SU-DHL-6 (cell line): ENCODE measurements around the gene OLIG3.

Source experiments
- H2AFZ ChIP-seq: fragments of 200-600 bp; sonication (generic); 2 replicates; pipeline ENCODE4 v1.6.1; 2014; ENCODE audit warnings: low read depth, mild to moderate bottlenecking, moderate library complexity, mixed read lengths, antibody characterized with exemption, low read length; ENCODE audit not compliant: severe bottlenecking
- H3F3A ChIP-seq: fragments of 200-600 bp; shearing (Covaris generic); 2 replicates; pipeline ENCODE4 v1.6.0; 2016; ENCODE audit warnings: antibody characterized with exemption, mild to moderate bottlenecking; ENCODE audit not compliant: insufficient read depth
- H3K27ac ChIP-seq: fragments of 200-600 bp; sonication (generic); 2 replicates; pipeline ENCODE4 v1.5.1; 2016; ENCODE audit warnings: low read depth, mild to moderate bottlenecking, low read length, moderate library complexity, mixed read lengths
- H3K27me3 ChIP-seq: fragments of 200-600 bp; sonication (generic), shearing (Covaris generic); 2 replicates; pipeline ENCODE4 v1.6.0; 2014; ENCODE audit warnings: mild to moderate bottlenecking, low read length
- H3K36me3 ChIP-seq: fragments of 200-600 bp; sonication (generic); 2 replicates; pipeline ENCODE4 v1.6.1; 2014; ENCODE audit warnings: mild to moderate bottlenecking, low read length, mixed read lengths
- H3K4me2 ChIP-seq: fragments of 300-600, 200-600 bp; shearing (Covaris generic), sonication (generic); 2 replicates; pipeline ENCODE4 v1.6.0; 2014; ENCODE audit warnings: low read length, low read depth, mild to moderate bottlenecking; ENCODE audit not compliant: poor library complexity, severe bottlenecking
- H3K4me3 ChIP-seq: fragments of 200-600 bp; sonication (generic); 2 replicates; pipeline ENCODE4 v1.5.1; 2014; ENCODE audit warnings: antibody characterized with exemption, low read length, mild to moderate bottlenecking, mixed read lengths; ENCODE audit not compliant: insufficient read depth, poor library complexity, severe bottlenecking
- H3K79me2 ChIP-seq: fragments of 200-600 bp; sonication (generic); 2 replicates; pipeline ENCODE4 v1.6.1; 2014; ENCODE audit warnings: mild to moderate bottlenecking, low read length, moderate library complexity; ENCODE audit not compliant: insufficient read depth
- H3K9ac ChIP-seq: fragments of 200-600 bp; sonication (generic); 2 replicates; pipeline ENCODE4 v1.7.0; 2014; ENCODE audit warnings: mild to moderate bottlenecking, low read length
- H3K9me2 ChIP-seq: fragments of 200-600 bp; sonication (generic); replicated peaks from 2 replicates; pipeline ENCODE4 v1.6.1; 2014; ENCODE audit warnings: low read length; ENCODE audit not compliant: insufficient read depth
- H3K9me3 ChIP-seq: fragments of 200-600 bp; sonication (generic); 2 replicates; pipeline ENCODE4 v1.6.1; 2014; ENCODE audit warnings: low read length, mixed read lengths; ENCODE audit not compliant: insufficient read depth
- H4K20me1 ChIP-seq: fragments of 200-600 bp; sonication (generic); 2 replicates; pipeline ENCODE4 v1.6.1; 2014; ENCODE audit warnings: low read depth, mild to moderate bottlenecking, antibody characterized with exemption, low read length, moderate library complexity, mixed read lengths
- EZH2phosphoT487 ChIP-seq: fragments of 200-600 bp; sonication (generic), shearing (Covaris generic); conservative IDR thresholded peaks from 2 replicates; pipeline ENCODE4 v1.6.1; 2018; ENCODE audit warnings: mild to moderate bottlenecking, antibody characterized with exemption, low read length, moderate library complexity, mixed read lengths
- TF ChIP-seq, protein P1 (sequence below): fragments of 200-600 bp; sonication (generic); IDR thresholded peaks from one replicate; pipeline ENCODE4 v1.5.1; 2017; ENCODE audit warnings: antibody characterized with exemption, mild to moderate bottlenecking, low read length, moderate library complexity; ENCODE audit not compliant: insufficient read depth, poor library complexity, severe bottlenecking

Gene OLIG3

GRCh38 chr6:137530404-137530803 lies 36.2 kb upstream of the OLIG3 start:
- Histone ChIP-seq H4K20me1 (no peaks in the 10 kb centered on the region), H3F3A (no peaks in the 10 kb centered on the region)

GRCh38 chr6:137522831-137523230 lies 28.6 kb upstream of the OLIG3 start:
- Histone ChIP-seq H3K79me2 (no peaks in the 10 kb centered on the region), H3K9ac (no peak overlapping the region), H3K27me3 (no peaks in the 10 kb centered on the region), H3K9me3 (no peaks in the 10 kb centered on the region), H3K36me3 (no peaks in the 10 kb centered on the region), H3K4me2 (no peak overlapping the region), H3K4me3 (no peak overlapping the region), H3K9me2 (no peaks in the 10 kb centered on the region), H2AFZ (no peak overlapping the region), H4K20me1 (no peaks in the 10 kb centered on the region), H3F3A (no peaks in the 10 kb centered on the region), H3K27ac (no peak overlapping the region)
- TF ChIP-seq, protein P1, sequence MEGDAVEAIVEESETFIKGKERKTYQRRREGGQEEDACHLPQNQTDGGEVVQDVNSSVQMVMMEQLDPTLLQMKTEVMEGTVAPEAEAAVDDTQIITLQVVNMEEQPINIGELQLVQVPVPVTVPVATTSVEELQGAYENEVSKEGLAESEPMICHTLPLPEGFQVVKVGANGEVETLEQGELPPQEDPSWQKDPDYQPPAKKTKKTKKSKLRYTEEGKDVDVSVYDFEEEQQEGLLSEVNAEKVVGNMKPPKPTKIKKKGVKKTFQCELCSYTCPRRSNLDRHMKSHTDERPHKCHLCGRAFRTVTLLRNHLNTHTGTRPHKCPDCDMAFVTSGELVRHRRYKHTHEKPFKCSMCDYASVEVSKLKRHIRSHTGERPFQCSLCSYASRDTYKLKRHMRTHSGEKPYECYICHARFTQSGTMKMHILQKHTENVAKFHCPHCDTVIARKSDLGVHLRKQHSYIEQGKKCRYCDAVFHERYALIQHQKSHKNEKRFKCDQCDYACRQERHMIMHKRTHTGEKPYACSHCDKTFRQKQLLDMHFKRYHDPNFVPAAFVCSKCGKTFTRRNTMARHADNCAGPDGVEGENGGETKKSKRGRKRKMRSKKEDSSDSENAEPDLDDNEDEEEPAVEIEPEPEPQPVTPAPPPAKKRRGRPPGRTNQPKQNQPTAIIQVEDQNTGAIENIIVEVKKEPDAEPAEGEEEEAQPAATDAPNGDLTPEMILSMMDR: no peak
- TF ChIP-seq EZH2phosphoT487: no peak

More at GRCh38 chr6:137530404-137530803, 36.2 kb upstream of the OLIG3 start:
- no peaks in the 10 kb centered on the region; the same call in 1 of the 2 replicates for H3K27me3 ChIP-seq
- no peak overlapping the region for H3K4me2 ChIP-seq
- no peak overlapping the region for H3K27ac ChIP-seq
- TF ChIP-seq, protein P1: no peak
- TF ChIP-seq EZH2phosphoT487: no peak
- H3K4me3 ChIP-seq: no peak overlapping the region
- H3K79me2 ChIP-seq: no peaks in the 10 kb centered on the region
- H3K9me2 ChIP-seq: no peaks in the 10 kb centered on the region
- H3K9ac ChIP-seq: no peak overlapping the region
- H3K36me3 ChIP-seq: no peaks in the 10 kb centered on the region
- no peak overlapping the region for H2AFZ ChIP-seq
- no peaks in the 10 kb centered on the region for H3K9me3 ChIP-seq

- no peak overlapping the region for H3K27ac ChIP-seq
- no peak overlapping the region for H3K4me2 ChIP-seq
- H3K9me2 ChIP-seq: no peaks in the 10 kb centered on the region
- H3K36me3 ChIP-seq: no peaks in the 10 kb centered on the region
- H3K9ac ChIP-seq: no peak overlapping the region
- no peaks in the 10 kb centered on the region for H3F3A ChIP-seq
- TF ChIP-seq EZH2phosphoT487: no peak
- TF ChIP-seq, protein P1: no peak
- H3K27me3 ChIP-seq: no peaks in the 10 kb centered on the region
- no peaks in the 10 kb centered on the region for H4K20me1 ChIP-seq
- no peak overlapping the region for H2AFZ ChIP-seq
- no peaks in the 10 kb centered on the region for H3K9me3 ChIP-seq
- no peaks in the 10 kb centered on the region for H3K79me2 ChIP-seq
- no peak overlapping the region for H3K4me3 ChIP-seq
Measured at GRCh38 chr6:137522198-137522798, 28.1 kb upstream of the OLIG3 start.
